ENCODE measurements around the gene RSRP1.

Gene RSRP1

GRCh38 chr1:25196830-25197229, 50.4 kb downstream of the RSRP1 start:
- no peak overlapping the region for H3K4me3 Mint-ChIP-seq
- peaks cover 46% of the 10 kb centered on the region for H3K4me1 Mint-ChIP-seq
- H3K27me3 Mint-ChIP-seq (ENCODE audit: low read depth), result peaks cover 73% of the 10 kb centered on the region
- no peaks in the 10 kb centered on the region for H3K9me3 Mint-ChIP-seq
- H3K27ac Mint-ChIP-seq, result peak overlapping the region; percentile 23 to 46 (median 35)
- TF ChIP-seq CTCF (IDR thresholded peaks at IDR 0.05; ENCODE audit: unreplicated experiment in 3 of 3), result no peak
- H3K36me3 Mint-ChIP-seq (ENCODE audit: low read depth), result no peaks in the 10 kb centered on the region

- Mint-ChIP-seq H3K4me1 (peaks cover 37% of the 10 kb centered on the region), H3K9me3 (no peaks in the 10 kb centered on the region), H3K27me3 (ENCODE audit: low read depth) (peaks cover 73% of the 10 kb centered on the region), H3K27ac (no peak overlapping the region), H3K4me3 (no peak overlapping the region), H3K36me3 (ENCODE audit: low read depth) (no peaks in the 10 kb centered on the region)
- TF ChIP-seq CTCF (IDR thresholded peaks at IDR 0.05; ENCODE audit: unreplicated experiment in 3 of 3), result no peak
Observed at GRCh38 chr1:25195835-25196234, 51.4 kb downstream of the RSRP1 start.

DNA sequence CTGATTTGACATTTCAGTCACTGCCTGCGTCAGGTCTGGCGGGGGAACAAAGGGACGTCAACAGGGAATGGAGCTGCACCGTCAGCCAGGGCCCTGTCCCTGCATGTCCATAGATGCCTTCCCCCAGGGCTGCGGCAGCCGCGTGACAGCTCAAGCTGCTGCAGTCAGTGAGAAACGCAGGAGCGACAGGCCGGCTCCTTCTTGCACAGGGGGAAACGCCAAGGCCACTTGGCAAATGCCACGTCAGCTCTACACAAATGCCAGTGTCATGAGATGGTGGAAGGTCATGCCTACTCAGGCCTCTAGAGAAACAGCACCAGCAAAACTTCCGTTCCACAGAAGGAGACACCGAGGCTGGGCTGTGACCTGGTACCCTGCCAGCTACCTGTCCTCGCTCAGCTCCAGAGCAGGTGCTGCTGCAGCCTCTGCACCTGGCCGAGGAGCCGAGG, 52.7 kb downstream of the RSRP1 start:
- Mint-ChIP-seq H3K9me3 (no peaks in the 10 kb centered on the region), H3K4me3 (no peak overlapping the region), H3K36me3 (ENCODE audit: low read depth) (no peaks in the 10 kb centered on the region), H3K27ac (peak overlapping the region in 1 of 3 experiments; percentile 22), H3K27me3 (ENCODE audit: low read depth) (peaks cover 72% of the 10 kb centered on the region), H3K4me1 (peaks cover 28% of the 10 kb centered on the region)
- TF ChIP-seq CTCF (IDR thresholded peaks at IDR 0.05; ENCODE audit: unreplicated experiment in 3 of 3), result no peak

- Mint-ChIP-seq H3K4me1 (peaks cover 23% of the 10 kb centered on the region), H3K4me3 (no peak overlapping the region), H3K36me3 (ENCODE audit: low read depth) (no peaks in the 10 kb centered on the region), H3K27me3 (ENCODE audit: low read depth) (peaks cover 69% of the 10 kb centered on the region), H3K9me3 (no peaks in the 10 kb centered on the region), H3K27ac (peak overlapping the region in 2 of 3 experiments; percentile 22 to 42)
- no peak for TF ChIP-seq CTCF (IDR thresholded peaks at IDR 0.05; ENCODE audit: unreplicated experiment in 3 of 3)
Observed at GRCh38 chr1:25194054-25194453, 53.2 kb downstream of the RSRP1 start.

DNA sequence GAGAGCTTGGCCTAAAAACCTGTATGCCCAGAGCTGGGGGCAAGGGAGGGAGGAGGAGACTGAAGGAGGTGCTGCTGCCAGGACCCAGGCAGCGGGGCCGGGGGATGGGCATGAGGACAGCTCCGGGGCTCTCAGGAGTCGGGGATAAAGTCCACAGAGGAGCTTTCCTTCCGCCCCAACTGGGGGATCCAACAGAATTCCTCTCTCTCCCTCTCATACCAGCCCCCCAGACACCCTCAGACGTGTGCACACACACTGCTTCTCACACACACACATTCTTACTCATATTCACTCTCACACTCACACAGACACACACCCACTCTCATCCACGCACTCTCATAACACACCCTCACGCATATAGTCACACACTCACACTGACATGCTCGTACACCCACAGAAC, 54.0 kb downstream of the RSRP1 start:
- no peaks in the 10 kb centered on the region for H3K9me3 Mint-ChIP-seq
- H3K4me3 Mint-ChIP-seq, result no peak overlapping the region
- peaks cover 14% of the 10 kb centered on the region for H3K4me1 Mint-ChIP-seq

More for the DNA sequence above, 54.0 kb downstream of the RSRP1 start:
- Mint-ChIP-seq H3K36me3 (ENCODE audit: low read depth) (no peaks in the 10 kb centered on the region), H3K27me3 (ENCODE audit: low read depth) (peaks cover 65% of the 10 kb centered on the region), H3K27ac (peak overlapping the region in 2 of 3 experiments; percentile 22 to 66)
- no peak for TF ChIP-seq CTCF (IDR thresholded peaks at IDR 0.05; ENCODE audit: unreplicated experiment in 3 of 3)
